SK-N-MC (cell line): ENCODE results near the gene IL1RAPL1.

Experiments
- EZH2 ChIP-seq: fragments of 200-600 bp; sonication (generic); IDR thresholded peaks from one replicate; pipeline ENCODE4 v1.6.1; 2017; ENCODE audit warnings: antibody characterized with exemption
- POLR2AphosphoS5 ChIP-seq: IDR thresholded peaks from 2 replicates; pipeline ENCODE4 v1.6.1; 2012; ENCODE audit warnings: mild to moderate bottlenecking, low read depth, low read length, borderline replicate concordance

- TF ChIP-seq POLR2AphosphoS5 = no peak
- TF ChIP-seq EZH2 = no peak
Measured at GRCh38 chrX:29172880-29173279, 585.6 kb downstream of the IL1RAPL1 start.
